Activated naive CD4-positive, alpha-beta T cell treated with anti-CD3 and anti-CD28 coated beads, Interleukin-2, amount 10 ng/mL, durations not matched to agents 7 days and 5 days (primary cell): ENCODE results near the gene FAM170A.

Experiments used
- CTCF ChIA-PET: fragments of 350-600 bp; sonication (Branson Sonifier 250); formaldehyde crosslinking; loops from one replicate; lab custom pipeline; 2021; ENCODE audit warnings: antibody characterized with exemption; lab: Charles Lee
- DNase-seq: peaks from one replicate; pipeline ENCODE4 v3.0.0-alpha.2; 2020
- H3K27ac Mint-ChIP-seq: one replicate; pipeline ENCODE4 v1.8.0; 2021; ENCODE audit warnings: mild to moderate bottlenecking, moderate library complexity, mixed read lengths
- H3K27me3 Mint-ChIP-seq: one replicate; pipeline ENCODE4 v1.8.0; 2021; ENCODE audit warnings: mild to moderate bottlenecking, mixed read lengths
- H3K36me3 Mint-ChIP-seq: one replicate; pipeline ENCODE4 v1.8.0; 2021; ENCODE audit warnings: mixed read lengths
- H3K4me1 Mint-ChIP-seq: one replicate; pipeline ENCODE4 v1.8.0; 2021; ENCODE audit warnings: mixed read lengths
- H3K4me3 Mint-ChIP-seq: one replicate; pipeline ENCODE4 v1.8.0; 2021; ENCODE audit warnings: mild to moderate bottlenecking, moderate library complexity, mixed read lengths
- H3K9me3 Mint-ChIP-seq: one replicate; pipeline ENCODE4 v1.8.0; 2021; ENCODE audit warnings: mixed read lengths

The FAM170A gene, protein sequence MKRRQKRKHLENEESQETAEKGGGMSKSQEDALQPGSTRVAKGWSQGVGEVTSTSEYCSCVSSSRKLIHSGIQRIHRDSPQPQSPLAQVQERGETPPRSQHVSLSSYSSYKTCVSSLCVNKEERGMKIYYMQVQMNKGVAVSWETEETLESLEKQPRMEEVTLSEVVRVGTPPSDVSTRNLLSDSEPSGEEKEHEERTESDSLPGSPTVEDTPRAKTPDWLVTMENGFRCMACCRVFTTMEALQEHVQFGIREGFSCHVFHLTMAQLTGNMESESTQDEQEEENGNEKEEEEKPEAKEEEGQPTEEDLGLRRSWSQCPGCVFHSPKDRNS

DNA sequence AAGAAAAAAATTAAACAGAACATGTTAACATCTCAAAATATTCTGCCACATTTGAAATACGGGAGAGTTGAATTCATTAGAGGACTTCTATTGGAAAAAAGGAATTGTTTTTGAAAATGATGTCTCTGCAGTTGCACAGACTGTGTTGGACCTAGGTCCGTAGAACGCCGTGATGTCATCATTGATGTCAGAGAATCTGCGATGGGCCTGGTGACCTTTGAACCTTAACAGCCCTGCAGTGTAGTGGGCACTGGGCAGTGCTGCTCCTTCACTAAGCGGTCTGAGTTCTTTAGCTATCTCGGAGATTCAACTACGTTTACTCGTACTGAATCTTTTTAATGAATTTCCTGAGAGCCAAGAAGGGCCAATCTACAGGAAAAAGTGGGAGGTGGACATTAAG, at the start of gene FAM170A:
TSS of gene FAM170A (plus strand) at position 220 of the 400 bp plus-strand sequence. CDS start 211 bp downstream, outside the sequence.
- CTCF ChIA-PET = no interaction called here
- Mint-ChIP-seq H3K4me1 (no peaks in the 10 kb centered on the region), H3K27me3 (peaks cover 5% of the 10 kb centered on the region), H3K36me3 (no peaks in the 10 kb centered on the region), H3K4me3 (no peak within 1 kb of the TSS), H3K27ac (no peak within 1 kb of the TSS), H3K9me3 (no peaks in the 10 kb centered on the region)
- DNase-seq = no peak

DNA sequence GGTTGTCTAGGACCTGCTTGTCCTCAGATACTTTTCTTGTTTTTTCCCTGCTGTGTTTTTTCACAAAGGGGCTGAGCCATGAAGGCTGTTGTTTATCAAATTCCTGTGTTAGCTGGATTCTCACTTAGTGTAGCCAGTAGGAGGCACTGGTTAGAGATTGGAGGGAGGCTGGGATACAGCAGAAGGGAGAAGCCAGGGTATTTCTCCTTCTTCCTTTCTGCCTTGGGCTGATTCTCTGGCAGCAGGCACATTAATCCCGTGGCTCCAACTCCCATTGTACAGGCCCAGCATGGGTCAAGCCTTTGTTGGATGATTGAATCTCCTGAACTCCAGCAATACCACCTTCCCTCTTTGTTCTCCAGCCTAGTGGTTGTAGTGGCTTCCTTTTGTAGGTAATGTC, 46.4 kb upstream of the FAM170A start:
- Mint-ChIP-seq H3K4me1 (no peaks in the 10 kb centered on the region), H3K27ac (no peak overlapping the region), H3K27me3 (no peaks in the 10 kb centered on the region), H3K9me3 (no peaks in the 10 kb centered on the region), H3K4me3 (no peak overlapping the region), H3K36me3 (no peaks in the 10 kb centered on the region)
- no peak for DNase-seq
- CTCF ChIA-PET = no interaction called here

DNA sequence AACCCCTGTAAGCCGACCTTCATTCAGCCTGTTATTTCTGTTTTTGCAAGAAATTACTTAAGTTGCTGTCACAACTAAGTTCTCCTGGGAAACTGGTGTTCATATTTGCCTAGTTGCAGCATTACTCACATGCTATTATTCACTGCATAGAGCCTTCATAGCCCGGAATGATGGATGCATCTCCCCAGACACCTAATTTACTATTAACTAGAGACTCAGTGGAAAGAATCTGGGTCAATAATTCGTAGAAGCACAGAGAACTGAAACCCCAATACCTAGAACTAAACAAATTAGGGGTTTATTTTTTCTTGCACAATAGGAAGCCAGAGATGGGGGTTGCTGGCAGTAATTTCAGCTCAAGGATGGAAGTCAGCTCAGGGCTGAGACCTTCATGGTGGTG, 45.7 kb upstream of the FAM170A start:
- H3K27ac Mint-ChIP-seq = no peak overlapping the region
- H3K9me3 Mint-ChIP-seq = no peaks in the 10 kb centered on the region
- no peak for DNase-seq
- no peaks in the 10 kb centered on the region for H3K4me1 Mint-ChIP-seq
- CTCF ChIA-PET = interaction anchor here (0.6 kb wide), 1 partner anchor 628 kb away, joined by 3 read pairs; no protein-coding TSS in a partner anchor
- no peaks in the 10 kb centered on the region for H3K27me3 Mint-ChIP-seq
- H3K36me3 Mint-ChIP-seq = no peaks in the 10 kb centered on the region
- no peak overlapping the region for H3K4me3 Mint-ChIP-seq

DNA sequence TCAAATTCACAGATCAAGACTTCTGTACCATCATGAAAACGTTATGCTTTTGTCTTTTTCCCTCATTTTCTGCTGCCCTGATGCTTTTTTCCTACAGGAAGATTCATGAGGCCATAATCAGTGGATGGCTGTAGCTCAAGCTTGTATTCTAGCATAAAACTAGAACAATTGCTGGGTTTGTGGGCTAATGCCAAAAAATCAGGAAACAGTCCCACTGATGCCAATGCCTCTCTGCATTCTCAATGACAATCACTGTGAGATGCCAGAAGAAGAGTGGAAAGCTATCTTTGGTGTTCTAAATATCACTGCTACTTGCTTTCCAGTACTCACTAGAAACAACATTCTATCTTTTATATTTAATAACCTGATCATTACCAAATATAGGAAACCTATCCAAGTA, 33.3 kb upstream of the FAM170A start:
- CTCF ChIA-PET = no interaction called here
- Mint-ChIP-seq H3K4me3 (no peak overlapping the region), H3K27ac (no peak overlapping the region), H3K9me3 (peaks cover 5% of the 10 kb centered on the region), H3K36me3 (no peaks in the 10 kb centered on the region), H3K4me1 (no peaks in the 10 kb centered on the region), H3K27me3 (no peaks in the 10 kb centered on the region)
- no peak for DNase-seq

DNA sequence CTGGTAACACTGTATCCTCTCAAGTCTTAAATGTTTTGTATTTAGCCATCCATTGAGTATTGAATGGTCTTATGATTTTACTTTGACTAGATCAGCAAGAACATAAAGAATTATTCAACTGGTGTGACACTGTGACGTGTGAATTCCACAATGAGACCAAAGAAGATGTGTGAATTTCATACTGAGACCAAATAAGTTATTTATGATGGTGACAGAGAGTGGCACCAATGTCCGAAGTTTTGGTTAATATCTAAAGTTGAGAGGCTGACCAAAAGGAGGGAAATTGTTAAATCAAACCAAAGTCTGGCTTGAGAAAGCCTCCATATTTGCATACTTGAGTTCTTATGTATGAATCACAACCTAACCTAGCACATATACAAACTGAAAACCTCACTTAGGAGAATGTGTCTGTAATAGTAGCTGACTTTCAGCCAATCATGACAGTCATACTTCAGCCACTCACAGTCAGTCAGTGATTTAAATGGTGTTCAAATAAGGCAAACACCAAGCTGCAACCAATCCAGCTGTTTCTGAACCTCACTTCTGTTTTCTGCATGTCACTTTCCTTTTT, 31.5 kb upstream of the FAM170A start:
- Mint-ChIP-seq H3K27ac (no peak overlapping the region), H3K36me3 (no peaks in the 10 kb centered on the region), H3K9me3 (peaks cover 5% of the 10 kb centered on the region), H3K4me3 (no peak overlapping the region), H3K4me1 (no peaks in the 10 kb centered on the region), H3K27me3 (no peaks in the 10 kb centered on the region)
- CTCF ChIA-PET = no interaction called here
- DNase-seq = no peak

DNA sequence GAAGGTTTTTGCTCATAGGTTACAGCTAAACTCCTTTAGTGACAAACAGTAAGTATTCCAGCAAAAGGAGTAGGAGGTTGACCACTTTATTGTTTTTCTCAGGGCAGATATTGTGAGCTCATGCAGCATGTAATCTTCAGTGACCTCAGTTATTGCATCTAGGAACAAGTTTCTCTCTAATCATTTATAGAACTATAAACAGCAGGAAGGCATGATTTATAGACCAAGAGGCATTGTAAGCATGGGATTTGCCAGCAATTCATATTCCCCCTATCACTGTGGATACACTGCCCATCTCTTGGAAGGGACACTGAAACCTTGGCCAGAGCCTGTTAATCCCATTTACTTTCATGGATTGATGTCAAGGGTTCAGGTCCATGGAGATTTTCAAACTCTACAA, 15.4 kb upstream of the FAM170A start:
- Mint-ChIP-seq H3K27ac (no peak overlapping the region), H3K27me3 (no peaks in the 10 kb centered on the region), H3K4me3 (no peak overlapping the region), H3K9me3 (no peaks in the 10 kb centered on the region), H3K36me3 (no peaks in the 10 kb centered on the region), H3K4me1 (no peaks in the 10 kb centered on the region)
- no peak for DNase-seq
- CTCF ChIA-PET = no interaction called here

DNA sequence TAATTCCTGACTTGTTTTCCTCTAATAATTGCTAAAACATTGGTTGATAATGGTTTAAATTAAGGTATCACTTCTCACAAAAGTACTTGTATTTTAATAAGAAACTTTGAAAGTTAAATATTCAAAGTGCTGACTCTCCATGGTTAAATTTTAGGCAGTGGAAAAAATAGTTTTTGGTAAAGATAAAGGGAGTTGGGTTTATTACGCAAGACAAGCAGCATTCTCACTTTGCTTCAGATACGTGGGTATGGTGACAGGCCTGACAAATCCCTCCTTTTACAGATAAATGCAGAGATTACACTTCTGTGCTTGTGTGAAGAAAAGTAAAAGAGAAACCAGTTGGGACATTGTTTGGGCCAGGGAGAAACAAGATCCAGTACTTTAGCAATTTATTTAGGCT, 14.5 kb upstream of the FAM170A start:
- Mint-ChIP-seq H3K9me3 (no peaks in the 10 kb centered on the region), H3K27me3 (no peaks in the 10 kb centered on the region), H3K4me1 (no peaks in the 10 kb centered on the region), H3K36me3 (no peaks in the 10 kb centered on the region), H3K27ac (no peak overlapping the region), H3K4me3 (no peak overlapping the region)
- no peak for DNase-seq
- CTCF ChIA-PET = no interaction called here

DNA sequence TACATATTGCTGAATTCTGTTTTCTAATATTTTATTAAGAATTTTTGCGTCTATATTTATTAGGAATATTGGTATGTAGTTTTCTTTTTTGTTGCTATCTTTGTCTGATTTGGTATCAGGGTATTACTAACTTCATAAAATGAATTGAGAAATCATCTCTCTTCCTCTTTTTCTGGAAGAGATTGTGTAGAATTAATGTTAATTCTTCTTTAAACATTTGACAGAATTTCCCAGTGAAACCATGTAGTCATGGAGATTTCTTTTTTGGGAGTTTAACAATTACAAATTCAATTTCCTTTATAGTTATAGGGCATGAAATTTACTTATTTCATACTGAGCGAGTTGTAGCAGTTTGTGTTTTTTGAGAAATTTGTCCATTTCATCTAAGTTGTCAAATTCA, 3.3 kb upstream of the FAM170A start:
- CTCF ChIA-PET = no interaction called here
- H3K9me3 Mint-ChIP-seq = no peaks in the 10 kb centered on the region
- H3K27me3 Mint-ChIP-seq = peaks cover 5% of the 10 kb centered on the region
- H3K4me3 Mint-ChIP-seq = no peak overlapping the region
- H3K36me3 Mint-ChIP-seq = no peaks in the 10 kb centered on the region
- no peaks in the 10 kb centered on the region for H3K4me1 Mint-ChIP-seq
- H3K27ac Mint-ChIP-seq = no peak overlapping the region
- DNase-seq = no peak

DNA sequence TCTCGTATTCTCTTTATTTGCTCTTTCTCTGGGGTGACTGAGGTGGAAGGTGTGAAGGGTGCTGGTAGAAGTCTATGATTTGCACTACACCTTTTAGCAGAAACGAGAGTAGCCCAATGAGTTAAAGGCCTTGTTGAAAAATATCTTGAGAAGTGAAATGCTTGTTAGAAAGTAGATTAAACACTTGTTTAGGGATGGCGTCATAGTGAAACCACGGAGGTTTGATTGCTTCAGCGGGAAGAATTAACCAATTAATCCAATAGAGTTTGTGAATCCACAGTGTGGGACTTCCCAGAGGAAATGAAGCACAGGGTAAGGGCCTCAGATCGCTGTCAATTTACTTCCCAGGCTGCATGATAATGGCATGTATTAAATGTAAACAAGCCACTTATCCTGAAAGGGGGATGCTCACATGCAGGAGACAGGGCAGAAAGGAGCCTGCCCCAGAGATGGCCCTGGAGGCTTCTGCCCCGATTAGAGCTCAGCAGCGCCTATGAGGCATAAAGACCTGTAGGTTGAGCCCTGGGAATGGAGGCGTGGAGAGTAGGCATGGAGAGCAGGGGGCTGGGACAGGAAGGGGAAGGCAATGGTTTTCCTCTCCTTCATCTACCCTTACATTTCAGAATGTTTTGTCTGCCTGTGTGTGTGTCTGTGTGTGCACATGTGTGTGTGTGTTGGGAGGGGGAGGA, 1.5 kb downstream of the FAM170A start:
- no peak for DNase-seq
- Mint-ChIP-seq H3K27me3 (peaks cover 5% of the 10 kb centered on the region), H3K36me3 (no peaks in the 10 kb centered on the region), H3K9me3 (no peaks in the 10 kb centered on the region), H3K27ac (no peak overlapping the region), H3K4me3 (no peak overlapping the region), H3K4me1 (no peaks in the 10 kb centered on the region)
- CTCF ChIA-PET = no interaction called here

DNA sequence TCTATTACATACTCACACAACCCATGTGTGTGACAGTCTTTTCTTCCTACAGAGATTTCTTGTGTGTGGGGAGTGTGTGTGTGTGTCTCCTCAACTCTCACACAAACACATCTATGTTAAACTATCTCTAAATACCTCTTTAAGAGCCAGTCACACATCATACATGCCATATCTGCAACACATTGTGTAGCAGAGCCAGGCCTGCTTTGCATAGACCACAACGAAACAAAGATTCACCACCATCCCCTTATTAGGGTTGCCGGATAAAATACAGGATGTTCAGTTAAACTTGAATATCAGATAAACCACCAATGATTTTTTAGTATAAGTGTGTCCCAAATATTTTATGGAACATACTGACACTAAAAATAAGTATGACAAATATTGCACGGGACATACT, 2.3 kb downstream of the FAM170A start:
- CTCF ChIA-PET = no interaction called here
- H3K4me1 Mint-ChIP-seq = no peaks in the 10 kb centered on the region
- no peaks in the 10 kb centered on the region for H3K36me3 Mint-ChIP-seq
- no peaks in the 10 kb centered on the region for H3K9me3 Mint-ChIP-seq
- DNase-seq = no peak
- H3K4me3 Mint-ChIP-seq = no peak overlapping the region
- peaks cover 3% of the 10 kb centered on the region for H3K27me3 Mint-ChIP-seq
- H3K27ac Mint-ChIP-seq = no peak overlapping the region

DNA sequence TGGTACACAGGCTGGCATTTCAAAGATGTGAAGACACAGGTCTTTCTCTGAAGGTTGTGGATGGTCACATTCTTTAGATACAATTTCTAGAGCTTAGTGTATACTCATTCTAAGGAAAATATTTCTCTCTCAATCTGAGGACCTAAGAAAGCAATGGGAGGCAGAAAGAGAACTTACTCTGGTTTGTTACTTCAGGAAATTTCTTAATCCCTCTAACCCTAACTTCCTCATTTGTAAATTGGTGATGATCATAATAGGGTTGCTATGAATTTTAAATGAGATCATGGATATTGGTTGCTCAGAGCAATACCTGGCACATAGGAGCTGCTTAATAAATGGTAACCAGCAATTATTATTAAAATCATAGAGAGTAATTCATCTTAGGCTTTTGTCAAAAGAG, 22.1 kb downstream of the FAM170A start:
- Mint-ChIP-seq H3K27me3 (no peaks in the 10 kb centered on the region), H3K4me3 (no peak overlapping the region), H3K27ac (no peak overlapping the region), H3K36me3 (no peaks in the 10 kb centered on the region), H3K9me3 (no peaks in the 10 kb centered on the region), H3K4me1 (no peaks in the 10 kb centered on the region)
- no peak for DNase-seq
- CTCF ChIA-PET = interaction anchor here (0.5 kb wide), 1 partner anchor 12 kb away, joined by 3 read pairs; no protein-coding TSS in a partner anchor

DNA sequence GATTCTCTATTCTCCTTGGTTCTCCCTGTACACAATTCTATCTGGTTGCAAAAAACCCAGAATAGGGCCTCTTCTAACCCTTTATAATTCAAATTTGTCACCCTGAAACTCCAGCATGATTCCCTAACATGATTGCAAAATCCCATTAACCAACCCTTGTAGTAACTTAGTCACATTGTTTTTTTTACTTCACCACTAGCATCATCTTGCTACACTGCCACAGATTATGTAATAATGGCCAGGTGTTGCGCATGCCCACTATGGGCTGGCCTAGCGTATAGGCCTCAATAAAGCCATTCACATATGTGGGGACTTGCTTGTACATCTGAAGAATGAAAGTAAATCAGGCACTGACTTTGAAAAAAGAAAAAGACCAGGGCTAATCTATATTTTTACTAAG, 25.7 kb downstream of the FAM170A start:
- CTCF ChIA-PET = no interaction called here
- no peak overlapping the region for H3K4me3 Mint-ChIP-seq
- no peaks in the 10 kb centered on the region for H3K36me3 Mint-ChIP-seq
- H3K27ac Mint-ChIP-seq = no peak overlapping the region
- no peaks in the 10 kb centered on the region for H3K27me3 Mint-ChIP-seq
- no peak for DNase-seq
- no peaks in the 10 kb centered on the region for H3K9me3 Mint-ChIP-seq
- no peaks in the 10 kb centered on the region for H3K4me1 Mint-ChIP-seq

DNA sequence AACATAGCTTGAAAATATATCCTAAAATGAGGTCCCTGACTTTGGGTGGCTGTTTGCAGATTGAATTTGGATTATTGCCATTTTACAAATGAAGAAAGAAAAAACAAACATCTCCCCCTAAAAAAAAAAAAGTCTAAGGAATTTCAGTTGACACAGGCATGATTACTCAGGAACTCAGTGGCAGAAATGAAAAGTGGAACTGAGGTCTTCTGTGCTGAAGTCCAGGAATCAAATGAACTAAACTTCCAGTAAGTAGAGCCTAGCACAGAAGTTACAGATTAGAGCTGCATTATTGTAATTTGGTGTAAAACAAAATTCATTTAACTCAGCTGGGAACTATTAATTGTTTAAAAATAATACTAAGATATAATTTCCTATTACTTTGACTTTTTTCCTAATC, 26.7 kb downstream of the FAM170A start:
- no peaks in the 10 kb centered on the region for H3K27me3 Mint-ChIP-seq
- CTCF ChIA-PET = no interaction called here

DNA sequence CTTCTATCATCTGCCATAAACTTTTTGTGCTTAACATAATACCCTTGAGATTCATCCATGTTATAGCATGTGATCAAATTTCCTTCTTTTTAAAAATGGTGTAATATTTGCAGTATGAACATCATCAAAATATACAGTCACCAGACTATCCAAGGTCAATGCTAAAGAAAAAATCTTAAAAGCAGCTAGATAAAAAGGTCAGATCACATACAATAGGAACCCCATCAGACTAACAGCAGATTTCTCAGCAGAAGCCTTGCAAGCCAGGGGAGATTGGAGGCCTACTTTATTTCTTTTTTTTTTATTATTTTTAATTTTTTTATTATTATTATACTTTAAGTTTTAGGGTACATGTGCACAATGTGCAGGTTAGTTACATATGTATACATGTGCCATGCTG, 37.2 kb downstream of the FAM170A start:
- no peaks in the 10 kb centered on the region for H3K36me3 Mint-ChIP-seq
- no peak overlapping the region for H3K27ac Mint-ChIP-seq
- no peaks in the 10 kb centered on the region for H3K4me1 Mint-ChIP-seq
- H3K9me3 Mint-ChIP-seq = peaks cover 5% of the 10 kb centered on the region
- H3K4me3 Mint-ChIP-seq = no peak overlapping the region
- no peaks in the 10 kb centered on the region for H3K27me3 Mint-ChIP-seq
- CTCF ChIA-PET = no interaction called here
- DNase-seq = no peak

More for the DNA sequence above, 26.7 kb downstream of the FAM170A start:
- Mint-ChIP-seq H3K4me3 (no peak overlapping the region), H3K9me3 (no peaks in the 10 kb centered on the region), H3K27ac (no peak overlapping the region), H3K36me3 (no peaks in the 10 kb centered on the region), H3K4me1 (no peaks in the 10 kb centered on the region)
- DNase-seq = no peak
